Neural progenitor cell (in vitro differentiated cells): ENCODE data around the gene DHRS13. TPM values are rescaled to one million over a fixed set of nuclear protein-coding genes. Genes with fewer than 3 reads are reported as not detected.

Experiments
- DNase-seq: peaks from one replicate; pipeline ENCODE4 v3.0.0-alpha.2; 2016; ENCODE audit warnings: low spot score
- H2AFZ ChIP-seq: fragments of 200-600 bp; sonication (generic); replicated peaks from 2 replicates; pipeline ENCODE4 v1.6.1; 2016; ENCODE audit warnings: antibody characterized with exemption
- H3F3A ChIP-seq: fragments of 200-600 bp; sonication (generic); 2 replicates; pipeline ENCODE4 v1.6.1; 2016; ENCODE audit warnings: antibody characterized with exemption, low read depth
- H3K27ac ChIP-seq: fragments of 200-600 bp; sonication (generic); 2 replicates; pipeline ENCODE4 v1.5.1; 2016; ENCODE audit warnings: mild to moderate bottlenecking
- H3K27me3 ChIP-seq: fragments of 200-600 bp; sonication (generic); 2 replicates; pipeline ENCODE4 v1.6.1; 2016; ENCODE audit warnings: mild to moderate bottlenecking, moderate library complexity
- H3K36me3 ChIP-seq: fragments of 200-600 bp; sonication (generic); 2 replicates; pipeline ENCODE4 v1.5.1; 2016
- H3K4me1 ChIP-seq: fragments of 200-600 bp; sonication (generic); 2 replicates; pipeline ENCODE4 v1.6.1; 2016; ENCODE audit warnings: mixed run types
- H3K4me2 ChIP-seq: fragments of 200-600 bp; sonication (generic); 2 replicates; pipeline ENCODE4 v1.6.1; 2016
- H3K4me3 ChIP-seq: fragments of 200-600 bp; sonication (generic); 2 replicates; pipeline ENCODE4 v1.5.1; 2016
- H3K79me2 ChIP-seq: fragments of 200-600 bp; sonication (generic); 2 replicates; pipeline ENCODE4 v1.6.1; 2016; ENCODE audit warnings: low read depth
- H3K9ac ChIP-seq: fragments of 200-600 bp; sonication (generic); 2 replicates; pipeline ENCODE4 v1.6.1; 2016
- H3K9me3 ChIP-seq: fragments of 200-600 bp; sonication (generic); 2 replicates; pipeline ENCODE4 v1.5.1; 2016; ENCODE audit warnings: low read depth
- H4K20me1 ChIP-seq: fragments of 200-600 bp; sonication (generic); 2 replicates; pipeline ENCODE4 v1.6.1; 2016; ENCODE audit warnings: low read depth
- H3K27ac Mint-ChIP-seq: 3 replicates; pipeline ENCODE4 v1.8.0; 2021; ENCODE audit warnings: mixed read lengths
- H3K27me3 Mint-ChIP-seq: 2 replicates; pipeline ENCODE4 v1.8.0; 2022; ENCODE audit warnings: low read depth, mild to moderate bottlenecking, inconsistent platforms, moderate library complexity, mixed read lengths; ENCODE audit not compliant: insufficient read depth
- H3K36me3 Mint-ChIP-seq: 3 replicates; pipeline ENCODE4 v1.8.0; 2021; ENCODE audit warnings: mixed read lengths
- H3K4me1 Mint-ChIP-seq: 3 replicates; pipeline ENCODE4 v1.8.0; 2021; ENCODE audit warnings: mixed read lengths
- H3K4me3 Mint-ChIP-seq: 3 replicates; pipeline ENCODE4 v1.8.0; 2021; ENCODE audit warnings: mild to moderate bottlenecking, moderate library complexity, mixed read lengths
- H3K9me3 Mint-ChIP-seq: 3 replicates; pipeline ENCODE4 v1.8.0; 2020; ENCODE audit warnings: mixed read lengths
- CTCF ChIP-seq: fragments of 200-600 bp; sonication (generic); IDR thresholded peaks from 2 replicates; pipeline ENCODE4 v1.5.1; 2017; ENCODE audit warnings: antibody characterized with exemption, mild to moderate bottlenecking
- EZH2 ChIP-seq: fragments of 200-600 bp; sonication (generic); IDR thresholded peaks from 2 replicates; pipeline ENCODE4 v1.6.1; 2017; ENCODE audit warnings: antibody characterized with exemption, mild to moderate bottlenecking, moderate library complexity
- EZH2phosphoT487 ChIP-seq: fragments of 200-600 bp; sonication (generic); IDR thresholded peaks from 2 replicates; pipeline ENCODE4 v1.6.1; 2017; ENCODE audit warnings: antibody characterized with exemption
- total RNA-seq: library from RNA; depleted of rRNA; stranded (reverse); fragments of >200 nt; gene quantifications from 2 replicates; pipeline ENCODE4 v1.2.3, GENCODE V29; 2015; ENCODE audit warnings: low replicate concordance

The DHRS13 gene
- total RNA-seq, 1 donor from 2014 or later = 25.6 TPM

- H3F3A ChIP-seq = peaks cover 15% of the 10 kb centered on the region
- Mint-ChIP-seq H3K36me3 (peaks cover 42% of the 10 kb centered on the region), H3K9me3 (no peaks in the 10 kb centered on the region), H3K27ac (no peak overlapping the region), H3K4me1 (no peaks in the 10 kb centered on the region), H3K4me3 (no peak overlapping the region), H3K27me3 (peaks cover 4% of the 10 kb centered on the region)
- H3K9me3 ChIP-seq = no peaks in the 10 kb centered on the region
- H3K36me3 ChIP-seq = peaks cover under 1% of the 10 kb centered on the region
- H4K20me1 ChIP-seq = peaks cover 83% of the 10 kb centered on the region
- H3K4me2 ChIP-seq = no peak overlapping the region
- no peak overlapping the region for H3K4me3 ChIP-seq
- no peak for DNase-seq
- no peak overlapping the region for H2AFZ ChIP-seq
- peaks cover 94% of the 10 kb centered on the region for H3K79me2 ChIP-seq
- no peaks in the 10 kb centered on the region for H3K4me1 ChIP-seq
- H3K9ac ChIP-seq = no peak overlapping the region
- TF ChIP-seq EZH2 (no peak), CTCF (no peak), EZH2phosphoT487 (no peak)
- H3K27me3 ChIP-seq = no peaks in the 10 kb centered on the region
- H3K27ac ChIP-seq = no peak overlapping the region
These were observed 25.2 kb upstream of the DHRS13 start for GRCh38 chr17:28928061-28928460.

- DNase-seq = no peak
- H3K27me3 ChIP-seq = no peaks in the 10 kb centered on the region
- Mint-ChIP-seq H3K4me1 (no peaks in the 10 kb centered on the region), H3K36me3 (peaks cover 48% of the 10 kb centered on the region), H3K27ac (no peak overlapping the region), H3K27me3 (peaks cover 2% of the 10 kb centered on the region), H3K4me3 (no peak overlapping the region), H3K9me3 (no peaks in the 10 kb centered on the region)
- H3K27ac ChIP-seq = no peak overlapping the region
- no peaks in the 10 kb centered on the region for H3K9me3 ChIP-seq
- peaks cover 13% of the 10 kb centered on the region for H3F3A ChIP-seq
- H3K4me1 ChIP-seq = no peaks in the 10 kb centered on the region
- H3K4me2 ChIP-seq = no peak overlapping the region
- no peak overlapping the region for H2AFZ ChIP-seq
- TF ChIP-seq CTCF = no peak
- no peak overlapping the region for H3K9ac ChIP-seq
- H3K36me3 ChIP-seq = peaks cover 3% of the 10 kb centered on the region
- peaks cover 90% of the 10 kb centered on the region for H3K79me2 ChIP-seq
- H3K4me3 ChIP-seq = no peak overlapping the region
- H4K20me1 ChIP-seq = peaks cover 71% of the 10 kb centered on the region
These were observed 23.9 kb upstream of the DHRS13 start for GRCh38 chr17:28926786-28927185.

GRCh38 chr17:28926366-28926765 lies 23.5 kb upstream of the DHRS13 start:
- H3K4me3 ChIP-seq = no peak overlapping the region
- no peak overlapping the region for H2AFZ ChIP-seq
- no peaks in the 10 kb centered on the region for H3K27me3 ChIP-seq
- no peak overlapping the region for H3K27ac Mint-ChIP-seq
- H3K36me3 Mint-ChIP-seq = peaks cover 53% of the 10 kb centered on the region
- H3K4me1 Mint-ChIP-seq = no peaks in the 10 kb centered on the region
- H3K27me3 Mint-ChIP-seq = peaks cover 2% of the 10 kb centered on the region
- H3K4me1 ChIP-seq = no peaks in the 10 kb centered on the region
- H3K9ac ChIP-seq = no peak overlapping the region
- no peak overlapping the region for H3K4me3 Mint-ChIP-seq
- TF ChIP-seq EZH2 (no peak), CTCF (no peak), EZH2phosphoT487 (no peak)
- no peak for DNase-seq
- H3K4me2 ChIP-seq = no peak overlapping the region
- H3F3A ChIP-seq = peaks cover 16% of the 10 kb centered on the region
- no peaks in the 10 kb centered on the region for H3K9me3 Mint-ChIP-seq
- peaks cover 68% of the 10 kb centered on the region for H4K20me1 ChIP-seq
- H3K9me3 ChIP-seq = no peaks in the 10 kb centered on the region
- peaks cover 7% of the 10 kb centered on the region for H3K36me3 ChIP-seq
- no peak overlapping the region for H3K27ac ChIP-seq
- H3K79me2 ChIP-seq = peaks cover 86% of the 10 kb centered on the region
